Mesendoderm (in vitro differentiated cells): ENCODE measurements around the gene OSBPL6.
"Not testable (repeated sequence)": the region's sequence is repeated elsewhere in the genome, so short reads cannot be mapped to it uniquely, and the experiment has no call there.

Source experiments
- DNase-seq: peaks from one replicate; pipeline ENCODE4 v3.0.0; 2013
- H2AK5ac ChIP-seq: 2 replicates; pipeline ENCODE4 v1.6.1; 2013; ENCODE audit warnings: low read length, inconsistent platforms
- H2BK120ac ChIP-seq: 2 replicates; pipeline ENCODE4 v1.6.1; 2013; ENCODE audit warnings: low read depth, mild to moderate bottlenecking, low read length, moderate library complexity, mixed read lengths
- H2BK15ac ChIP-seq: replicated peaks from 2 replicates; pipeline ENCODE4 v1.6.1; 2013; ENCODE audit warnings: low read depth, mild to moderate bottlenecking, moderate library complexity
- H2BK5ac ChIP-seq: 2 replicates; pipeline ENCODE4 v1.6.1; 2013; ENCODE audit warnings: low read length, inconsistent platforms
- H3K18ac ChIP-seq: 2 replicates; pipeline ENCODE4 v1.6.1; 2013; ENCODE audit warnings: mild to moderate bottlenecking, low read length, mixed read lengths
- H3K23ac ChIP-seq: one replicate; pipeline ENCODE4 v1.6.1; 2013; ENCODE audit warnings: low read length
- H3K27ac ChIP-seq: 2 replicates; pipeline ENCODE4 v1.5.1; 2013; ENCODE audit warnings: low read depth, mild to moderate bottlenecking, inconsistent platforms, low read length, moderate library complexity
- H3K27me3 ChIP-seq: 2 replicates; pipeline ENCODE4 v1.6.1; 2013; ENCODE audit warnings: low read length, control low read depth, mild to moderate bottlenecking, inconsistent platforms; ENCODE audit not compliant: insufficient read depth, poor library complexity
- H3K36me3 ChIP-seq: 2 replicates; pipeline ENCODE4 v1.6.1; 2013; ENCODE audit warnings: low read length, inconsistent platforms; ENCODE audit not compliant: control insufficient read depth, insufficient read depth
- H3K4ac ChIP-seq: one replicate; pipeline ENCODE4 v1.6.1; 2013; ENCODE audit warnings: low read depth, mild to moderate bottlenecking, low read length, moderate library complexity
- H3K4me1 ChIP-seq: 2 replicates; pipeline ENCODE4 v1.6.1; 2013; ENCODE audit warnings: low read depth, low read length, inconsistent platforms; ENCODE audit not compliant: control insufficient read depth
- H3K4me2 ChIP-seq: 2 replicates; pipeline ENCODE4 v1.6.1; 2013; ENCODE audit warnings: low read length
- H3K4me3 ChIP-seq: 2 replicates; pipeline ENCODE4 v1.5.1; 2013; ENCODE audit warnings: mild to moderate bottlenecking, low read length
- H3K56ac ChIP-seq: one replicate; pipeline ENCODE4 v1.6.1; 2013; ENCODE audit warnings: low read length
- H3K79me1 ChIP-seq: 2 replicates; pipeline ENCODE4 v1.6.1; 2013; ENCODE audit warnings: low read length, inconsistent platforms
- H3K79me2 ChIP-seq: 2 replicates; pipeline ENCODE4 v1.6.1; 2013; ENCODE audit warnings: mild to moderate bottlenecking, low read length; ENCODE audit not compliant: control insufficient read depth, insufficient read depth
- H3K9ac ChIP-seq: 2 replicates; pipeline ENCODE4 v1.6.1; 2013; ENCODE audit warnings: low read length, inconsistent platforms
- H4K5ac ChIP-seq: one replicate; pipeline ENCODE4 v1.6.1; 2013; ENCODE audit warnings: low read length
- H4K8ac ChIP-seq: one replicate; pipeline ENCODE4 v1.6.1; 2013; ENCODE audit warnings: low read depth, mild to moderate bottlenecking, control low read depth, low read length, moderate library complexity
- WGBS: extraction: QIAGEN DNeasy Blood & Tissue Kit; methylation state at CpG from one replicate; pipeline ENCODE4 v1.1.7; 2013; ENCODE audit warnings: low lambda C conversion rate, missing lambda C conversion rate; ENCODE audit not compliant: insufficient coverage; ENCODE audit errors: extremely low coverage; 5-methylcytosine and 5-hydroxymethylcytosine counted together

OSBPL6 gene

GRCh38 chr2:178420463-178420999 is 226.2 kb downstream of the OSBPL6 start:
- Histone ChIP-seq H2BK5ac (no peak overlapping the region), H3K79me1 (peaks cover 2% of the 10 kb centered on the region), H4K5ac (no peak overlapping the region), H3K18ac (no peak overlapping the region), H3K4me1 (no peaks in the 10 kb centered on the region), H3K36me3 (no peaks in the 10 kb centered on the region), H3K27ac (no peak overlapping the region), H3K4me2 (no peak overlapping the region), H2AK5ac (no peak overlapping the region), H3K23ac (no peak overlapping the region), H3K79me2 (no peaks in the 10 kb centered on the region), H3K9ac (no peak overlapping the region), H3K4ac (no peak overlapping the region), H3K56ac (no peak overlapping the region), H3K27me3 (no peaks in the 10 kb centered on the region), H3K4me3 (no peak overlapping the region), H4K8ac (no peak overlapping the region), H2BK120ac (no peak overlapping the region), H2BK15ac (no peak overlapping the region)
- WGBS, result no CpG with 5 or more reads among the region's 1 CpG
- DNase-seq, result no peak

DNA sequence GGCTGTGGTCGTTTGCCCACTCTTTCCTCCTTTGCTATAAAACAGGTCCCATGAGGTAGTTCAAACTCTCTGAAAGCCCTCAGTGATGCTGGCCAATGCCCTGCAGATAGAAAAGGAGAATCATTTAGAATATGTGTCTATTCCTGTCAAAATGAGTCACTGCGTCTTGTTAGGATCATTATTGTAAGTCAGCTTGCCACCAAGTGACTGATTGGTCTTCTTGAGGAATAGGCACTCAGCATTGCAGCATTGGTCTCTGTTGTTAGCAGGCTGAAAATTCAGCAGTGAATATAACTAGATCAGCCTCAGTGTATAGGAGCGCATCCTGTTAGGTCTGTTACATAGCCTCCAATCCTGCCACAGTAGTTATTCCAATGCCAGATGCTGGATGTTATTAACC is 227.8 kb downstream of the OSBPL6 start:
- H3K27me3 ChIP-seq, result no peaks in the 10 kb centered on the region
- DNase-seq, result no peak
- no peak overlapping the region for H4K8ac ChIP-seq
- no peak overlapping the region for H2AK5ac ChIP-seq
- no peak overlapping the region for H4K5ac ChIP-seq
- no peaks in the 10 kb centered on the region for H3K4me1 ChIP-seq
- no peak overlapping the region for H3K4me2 ChIP-seq
- H2BK120ac ChIP-seq, result no peak overlapping the region
- no peak overlapping the region for H3K9ac ChIP-seq
- no CpG with 5 or more reads among the region's 3 CpGs for whole genome bisulfite sequencing
- H3K4ac ChIP-seq, result no peak overlapping the region
- H3K23ac ChIP-seq, result no peak overlapping the region
- H3K27ac ChIP-seq, result no peak overlapping the region
- no peak overlapping the region for H2BK5ac ChIP-seq
- no peak overlapping the region for H3K4me3 ChIP-seq
- H3K79me2 ChIP-seq, result no peaks in the 10 kb centered on the region
- H3K18ac ChIP-seq, result no peak overlapping the region
- H3K79me1 ChIP-seq, result peaks cover 2% of the 10 kb centered on the region
- no peak overlapping the region for H2BK15ac ChIP-seq
- no peak overlapping the region for H3K56ac ChIP-seq
- H3K36me3 ChIP-seq, result no peaks in the 10 kb centered on the region

- H3K36me3 ChIP-seq, H3K4me3 ChIP-seq, H4K5ac ChIP-seq, H3K27ac ChIP-seq, H3K56ac ChIP-seq, H4K8ac ChIP-seq, H2BK120ac ChIP-seq, H3K79me2 ChIP-seq, H3K4me1 ChIP-seq, H2BK5ac ChIP-seq, H3K4me2 ChIP-seq, H3K27me3 ChIP-seq, H3K79me1 ChIP-seq, H2BK15ac ChIP-seq, H3K23ac ChIP-seq, H2AK5ac ChIP-seq, H3K4ac ChIP-seq, H3K9ac ChIP-seq, H3K18ac ChIP-seq, DNase-seq: not testable (repeated sequence)
- WGBS, result no CpG with 5 or more reads among the region's 5 CpGs
Observed at GRCh38 chr2:178423746-178424145, 229.4 kb downstream of the OSBPL6 start.

DNA sequence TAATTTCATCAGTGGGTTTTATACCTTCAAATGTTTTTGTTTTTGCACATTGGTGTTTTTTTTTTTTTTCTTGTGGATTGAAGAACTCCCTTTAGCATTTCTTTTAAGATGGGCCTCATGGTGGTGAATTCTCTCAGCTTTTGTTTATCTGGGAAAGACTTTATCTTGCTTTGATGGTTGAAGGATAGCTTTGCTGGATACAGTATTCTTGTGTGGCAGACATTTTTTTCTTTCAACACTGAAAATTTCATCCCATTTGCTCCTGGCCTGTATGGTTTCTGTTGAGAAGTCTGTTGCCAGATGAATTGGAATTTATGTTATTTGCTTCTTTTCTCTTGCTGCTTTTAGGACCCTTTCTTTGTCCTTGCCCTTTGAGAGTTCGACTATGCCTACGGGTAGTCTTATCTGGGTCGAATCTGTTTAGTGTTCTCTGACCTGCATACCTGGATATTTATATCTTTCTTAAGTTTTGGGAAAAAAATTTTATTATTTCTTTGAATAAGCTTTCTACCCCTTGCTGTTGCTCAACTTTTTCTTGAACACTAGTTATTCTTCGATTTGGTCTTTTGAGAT is 231.0 kb downstream of the OSBPL6 start:
- no peak overlapping the region for H2BK15ac ChIP-seq
- H3K4ac ChIP-seq, result no peak overlapping the region
- no peak overlapping the region for H3K56ac ChIP-seq
- H3K4me1 ChIP-seq, result no peaks in the 10 kb centered on the region
- no peak overlapping the region for H3K18ac ChIP-seq
- H4K8ac ChIP-seq, result no peak overlapping the region
- no peak overlapping the region for H3K23ac ChIP-seq
- no peak overlapping the region for H3K9ac ChIP-seq
- no peak overlapping the region for H3K4me2 ChIP-seq
- H3K79me2 ChIP-seq, result no peaks in the 10 kb centered on the region
- H4K5ac ChIP-seq, result no peak overlapping the region
- no peaks in the 10 kb centered on the region for H3K27me3 ChIP-seq
- H2BK120ac ChIP-seq, result no peak overlapping the region
- H2AK5ac ChIP-seq, result no peak overlapping the region
- H3K79me1 ChIP-seq, result peaks cover 2% of the 10 kb centered on the region
- H3K4me3 ChIP-seq, result no peak overlapping the region
- H2BK5ac ChIP-seq, result no peak overlapping the region
- H3K27ac ChIP-seq, result no peak overlapping the region
- peaks cover 3% of the 10 kb centered on the region for H3K36me3 ChIP-seq
- no peak for DNase-seq
- WGBS, result no CpG with 5 or more reads among the region's 4 CpGs

- Histone ChIP-seq H2BK5ac (no peak overlapping the region), H2BK15ac (no peak overlapping the region), H2BK120ac (no peak overlapping the region), H3K4me3 (no peak overlapping the region), H3K9ac (no peak overlapping the region), H3K4me1 (no peaks in the 10 kb centered on the region), H2AK5ac (no peak overlapping the region), H3K36me3 (peaks cover 3% of the 10 kb centered on the region), H3K4ac (no peak overlapping the region), H3K27me3 (no peaks in the 10 kb centered on the region), H3K79me1 (peaks cover 2% of the 10 kb centered on the region), H3K18ac (no peak overlapping the region), H3K27ac (no peak overlapping the region), H3K23ac (no peak overlapping the region), H3K56ac (no peak overlapping the region), H4K8ac (no peak overlapping the region), H3K4me2 (no peak overlapping the region), H4K5ac (no peak overlapping the region), H3K79me2 (no peaks in the 10 kb centered on the region)
- DNase-seq, result no peak
- no CpG with 5 or more reads among the region's 3 CpGs for WGBS
Observed at GRCh38 chr2:178426388-178426787, 232.1 kb downstream of the OSBPL6 start.

- Histone ChIP-seq H3K4me2 (no peak overlapping the region), H2AK5ac (no peak overlapping the region), H3K9ac (no peak overlapping the region), H3K79me1 (peaks cover 2% of the 10 kb centered on the region), H3K4me1 (no peaks in the 10 kb centered on the region), H3K56ac (no peak overlapping the region), H3K23ac (no peak overlapping the region), H4K5ac (no peak overlapping the region), H2BK5ac (no peak overlapping the region), H4K8ac (no peak overlapping the region), H3K27ac (no peak overlapping the region), H3K79me2 (no peaks in the 10 kb centered on the region), H3K27me3 (no peaks in the 10 kb centered on the region), H2BK15ac (no peak overlapping the region), H3K4me3 (no peak overlapping the region), H3K4ac (no peak overlapping the region), H3K36me3 (peaks cover 3% of the 10 kb centered on the region), H3K18ac (no peak overlapping the region), H2BK120ac (no peak overlapping the region)
- WGBS, result no CpG with 5 or more reads among the region's 2 CpGs
- no peak for DNase-seq
Observed at GRCh38 chr2:178427458-178427857, 233.1 kb downstream of the OSBPL6 start.
